GM10266 (cell line): Measurements from ENCODE around the gene TTBK1.

Experiments
- DNase-seq: peaks from one replicate; pipeline ENCODE4 v3.0.0; 2012; ENCODE audit errors: extremely low spot score
- TF ChIP-seq, protein P1 (sequence below): IDR thresholded peaks from 2 replicates; pipeline ENCODE4 v1.5.1; 2012; ENCODE audit warnings: mild to moderate bottlenecking, low read depth; ENCODE audit not compliant: control insufficient read depth, insufficient read depth; ENCODE audit errors: missing control alignments

Gene TTBK1

DNA sequence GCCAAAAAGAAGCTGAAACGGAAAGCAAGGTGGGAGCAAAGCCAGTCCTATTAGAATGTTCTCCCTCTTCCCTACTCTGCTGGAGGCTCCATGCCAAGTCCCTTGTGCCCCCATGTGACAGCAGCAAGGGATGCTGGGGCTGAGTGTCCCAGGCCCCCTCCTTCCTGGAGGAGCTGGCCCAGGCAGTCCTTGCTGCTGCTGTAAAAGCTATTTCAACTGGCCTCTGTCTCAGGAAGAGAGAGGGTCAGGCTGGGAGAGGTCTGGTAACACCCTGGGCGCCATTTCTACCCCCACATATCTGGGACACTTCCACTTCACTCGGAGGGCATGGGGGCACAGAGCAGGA, 25.0 kb downstream of the TTBK1 start:
- TF ChIP-seq, protein P1, sequence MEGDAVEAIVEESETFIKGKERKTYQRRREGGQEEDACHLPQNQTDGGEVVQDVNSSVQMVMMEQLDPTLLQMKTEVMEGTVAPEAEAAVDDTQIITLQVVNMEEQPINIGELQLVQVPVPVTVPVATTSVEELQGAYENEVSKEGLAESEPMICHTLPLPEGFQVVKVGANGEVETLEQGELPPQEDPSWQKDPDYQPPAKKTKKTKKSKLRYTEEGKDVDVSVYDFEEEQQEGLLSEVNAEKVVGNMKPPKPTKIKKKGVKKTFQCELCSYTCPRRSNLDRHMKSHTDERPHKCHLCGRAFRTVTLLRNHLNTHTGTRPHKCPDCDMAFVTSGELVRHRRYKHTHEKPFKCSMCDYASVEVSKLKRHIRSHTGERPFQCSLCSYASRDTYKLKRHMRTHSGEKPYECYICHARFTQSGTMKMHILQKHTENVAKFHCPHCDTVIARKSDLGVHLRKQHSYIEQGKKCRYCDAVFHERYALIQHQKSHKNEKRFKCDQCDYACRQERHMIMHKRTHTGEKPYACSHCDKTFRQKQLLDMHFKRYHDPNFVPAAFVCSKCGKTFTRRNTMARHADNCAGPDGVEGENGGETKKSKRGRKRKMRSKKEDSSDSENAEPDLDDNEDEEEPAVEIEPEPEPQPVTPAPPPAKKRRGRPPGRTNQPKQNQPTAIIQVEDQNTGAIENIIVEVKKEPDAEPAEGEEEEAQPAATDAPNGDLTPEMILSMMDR, result no peak
- DNase-seq, result no peak

DNA sequence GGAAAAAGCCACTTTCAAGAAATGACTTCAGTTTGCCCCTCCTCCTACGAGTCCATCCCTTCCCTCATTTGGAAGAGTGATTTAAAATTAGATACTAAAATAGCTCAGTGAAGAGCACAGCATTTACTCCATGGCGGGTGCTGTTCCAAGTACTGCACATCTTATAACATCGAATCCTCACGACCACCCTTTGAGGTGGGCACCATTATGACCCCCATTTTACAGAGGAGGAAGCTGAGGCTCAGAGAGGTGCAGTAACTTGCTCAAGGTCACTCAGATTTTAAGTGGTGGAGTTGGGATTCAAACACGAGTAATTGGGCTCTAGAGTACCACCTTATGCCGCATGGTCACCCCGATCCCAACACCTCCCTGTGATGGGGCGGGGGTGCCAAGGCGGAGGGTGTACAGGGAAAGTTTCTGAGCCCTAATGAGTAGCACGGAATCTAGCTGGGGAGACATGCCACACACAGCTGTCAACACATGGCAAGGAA, 25.5 kb downstream of the TTBK1 start:
- TF ChIP-seq, protein P1, result no peak
- no peak for DNase-seq

DNA sequence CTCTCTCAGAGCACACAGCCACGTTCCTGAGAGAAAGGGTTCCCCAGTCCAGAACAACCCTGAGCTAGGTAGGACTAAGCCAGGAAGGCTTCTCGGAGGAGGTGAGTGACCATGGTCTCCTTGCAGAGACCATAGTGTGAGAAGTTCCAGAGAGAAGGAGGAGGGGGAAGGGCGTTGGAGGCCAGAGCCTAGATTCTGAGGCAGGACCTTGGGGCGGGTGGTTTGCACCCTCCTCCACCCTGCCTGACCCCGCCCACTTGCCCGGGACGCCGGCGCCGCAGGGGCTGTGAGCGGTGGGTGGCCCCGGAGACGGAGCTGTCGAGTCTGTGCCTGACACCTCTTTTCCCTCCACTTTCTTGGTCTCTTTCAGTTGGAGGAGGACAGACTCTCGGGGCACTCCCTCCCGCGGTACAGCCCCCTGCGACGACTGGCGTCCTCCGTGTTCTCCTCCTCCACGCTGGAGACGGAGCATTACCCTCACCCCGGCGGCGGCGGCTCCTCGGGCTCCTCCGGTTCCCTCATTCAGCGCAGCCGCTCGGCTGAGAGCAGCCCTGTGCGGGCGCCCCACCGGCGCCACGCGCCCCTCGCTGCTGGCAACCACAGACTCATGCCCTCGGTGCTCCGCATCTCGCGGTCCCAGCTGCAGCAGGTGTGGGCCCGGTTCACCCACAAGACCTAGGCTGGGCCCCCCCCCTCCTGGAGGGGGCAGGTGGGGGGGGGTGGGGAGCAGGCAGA, 26.2 kb downstream of the TTBK1 start:
- no peak for DNase-seq
- TF ChIP-seq, protein P1, result no peak

DNA sequence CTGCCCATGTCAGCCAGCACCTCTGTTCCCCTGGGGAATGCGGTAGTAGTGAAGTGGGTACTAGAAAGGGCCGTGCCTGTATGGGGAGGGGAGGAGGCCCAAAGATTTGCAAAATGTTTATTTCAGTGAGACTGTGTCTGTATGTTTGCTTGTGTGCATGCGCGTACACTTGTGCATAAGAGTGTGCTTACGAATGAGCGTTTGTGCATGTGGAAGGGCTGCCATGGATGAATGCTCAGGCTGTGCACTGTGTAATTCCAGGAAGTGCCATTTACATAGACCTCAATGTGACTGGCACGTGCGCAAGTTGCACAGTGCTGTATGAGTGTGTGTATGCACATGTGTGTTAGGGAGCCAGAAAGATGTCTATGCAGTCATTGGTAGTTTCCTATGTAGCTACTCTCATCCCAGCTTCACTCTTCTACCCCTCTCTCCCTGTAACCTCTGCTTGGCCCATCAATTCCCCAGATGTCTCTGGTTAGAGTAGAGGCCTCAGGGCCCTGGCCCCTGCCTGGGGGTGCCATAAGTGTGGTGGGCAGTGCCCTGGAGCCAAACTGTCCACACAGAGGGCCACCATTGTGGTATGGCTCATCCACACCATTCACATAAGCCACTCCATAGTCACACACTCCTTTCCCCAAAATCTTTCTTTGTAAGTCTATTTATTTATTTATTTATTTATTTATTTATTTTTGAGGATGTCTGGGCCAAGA, 28.0 kb downstream of the TTBK1 start:
- no peak for DNase-seq
- TF ChIP-seq, protein P1, result no peak

DNA sequence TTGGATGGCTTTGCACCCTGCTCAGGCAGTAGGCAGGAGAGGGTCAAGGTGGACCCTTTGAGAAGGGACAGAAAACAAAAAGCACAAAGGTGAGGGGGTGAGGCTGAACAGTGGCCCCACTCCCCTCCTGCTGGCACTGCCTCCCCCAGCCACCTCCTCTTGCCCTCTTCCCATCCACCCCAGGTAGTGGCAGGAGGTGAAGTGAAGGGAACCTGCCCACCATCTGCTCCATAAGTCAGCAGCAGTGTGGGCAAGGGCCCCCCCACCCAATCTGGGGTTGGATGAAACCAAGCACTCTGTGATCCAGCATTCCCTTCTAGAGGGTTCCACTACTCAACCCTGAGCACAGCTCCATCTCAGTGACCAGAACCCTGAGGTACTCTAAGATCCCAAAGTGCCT, 28.7 kb downstream of the TTBK1 start:
- TF ChIP-seq, protein P1, result no peak
- no peak for DNase-seq

DNA sequence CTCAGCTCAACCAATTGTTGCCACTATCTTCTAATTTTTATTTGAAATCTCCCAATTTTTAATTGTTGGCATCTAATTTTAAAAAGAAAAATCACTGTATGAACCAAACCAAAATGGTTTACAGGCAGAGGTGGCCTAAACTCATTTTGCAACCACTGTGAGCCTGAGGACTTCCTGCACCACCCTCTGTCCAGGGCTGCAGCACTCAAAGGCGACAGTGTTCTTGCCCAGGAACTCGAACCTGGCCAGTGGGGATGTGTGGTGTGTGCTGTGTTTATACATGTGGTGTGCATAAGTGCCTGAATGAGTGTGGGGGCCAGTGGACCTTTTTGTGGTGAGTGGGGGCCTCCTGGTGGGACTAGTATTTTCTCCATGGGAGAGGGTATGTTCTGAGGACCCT, 30.4 kb downstream of the TTBK1 start:
- TF ChIP-seq, protein P1, result no peak
- DNase-seq, result no peak

DNA sequence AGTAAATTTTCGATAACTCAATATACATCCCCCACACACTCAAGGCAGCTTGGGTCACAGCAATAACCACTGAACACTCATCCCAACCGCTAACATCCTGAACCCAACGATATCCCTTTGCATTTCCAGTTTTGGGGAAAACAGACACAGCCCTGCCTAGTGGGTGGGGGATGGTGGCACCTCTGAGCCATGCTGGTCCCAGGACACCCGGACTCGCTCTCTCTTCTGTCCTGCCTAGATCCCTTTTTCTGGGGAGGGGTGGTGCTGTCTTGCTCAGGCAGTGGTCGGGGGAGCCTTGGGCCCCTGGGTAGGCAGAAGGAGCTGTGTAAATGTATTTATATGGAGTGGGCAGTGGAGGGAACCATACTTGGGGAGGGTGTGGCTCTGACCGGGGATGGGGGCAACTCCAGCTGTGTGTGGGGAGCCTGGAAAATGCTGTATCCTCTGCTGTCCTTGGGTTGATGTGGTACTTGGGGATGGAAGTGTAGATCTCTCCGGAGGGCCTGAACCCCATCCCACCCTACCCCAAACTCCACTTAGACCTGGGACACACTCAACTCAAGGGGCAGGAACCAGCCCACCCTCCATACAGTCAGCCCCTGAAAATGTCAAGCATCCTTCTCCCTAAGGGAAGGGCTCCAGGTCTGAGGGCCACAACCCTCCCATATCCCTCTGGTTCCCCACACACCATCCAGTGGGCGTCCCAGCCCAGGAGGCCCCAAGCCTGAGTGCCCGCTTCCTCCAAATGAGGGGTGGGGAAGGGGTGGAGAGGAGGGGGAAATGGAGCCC, 31.0 kb downstream of the TTBK1 start:
- no peak for DNase-seq
- TF ChIP-seq, protein P1, result no peak
